Erythroblast (primary cell): ENCODE measurements around the gene MYO10.

Experiments used
- GATA1 ChIP-seq: IDR thresholded peaks from 2 replicates; pipeline ENCODE4 v1.6.1; 2011; ENCODE audit warnings: low read depth, mild to moderate bottlenecking, control low read depth, low read length, moderate library complexity
- POLR2A ChIP-seq: IDR thresholded peaks from 2 replicates; pipeline ENCODE4 v1.6.1; 2011; ENCODE audit warnings: mild to moderate bottlenecking, low read length

- no peak for TF ChIP-seq POLR2A
- no peak for TF ChIP-seq GATA1
Measured at GRCh38 chr5:16616536-16617273, 319.4 kb downstream of the MYO10 start, which contains the start of gene RETREG1.
